HG03139 (cell line): ENCODE results near the gene DSEL.

Source experiments
- ATAC-seq: cut with Tn5 transposase; IDR thresholded peaks from one replicate; pipeline ENCODE4 v1.9.1; 2021; ENCODE audit not compliant: unreplicated experiment

DSEL gene

GRCh38 chr18:67516539-67517443 lies at the start of gene DSEL:
DSEL (minus strand) TSS chr18:67516720; CDS start chr18:67514608, 2,112 bp downstream.
- peak; percentile 99 for ATAC-seq

- ATAC-seq = no peak
These were observed 36.9 kb upstream of the DSEL start for GRCh38 chr18:67553437-67553836.

GRCh38 chr18:67550872-67551520 lies 34.5 kb upstream of the DSEL start:
- no peak for ATAC-seq

- ATAC-seq = no peak
These were observed 33.4 kb upstream of the DSEL start for GRCh38 chr18:67549946-67550345.

GRCh38 chr18:67545681-67546080 lies 29.2 kb upstream of the DSEL start:
- no peak for ATAC-seq

- no peak for ATAC-seq
These were observed 24.0 kb upstream of the DSEL start for GRCh38 chr18:67540559-67540958.

GRCh38 chr18:67531929-67532328 lies 15.4 kb upstream of the DSEL start:
- ATAC-seq = no peak

GRCh38 chr18:67525328-67526099 lies 9.0 kb upstream of the DSEL start:
- ATAC-seq = no peak

- ATAC-seq = no peak
These were observed 3.9 kb upstream of the DSEL start for GRCh38 chr18:67520351-67520921.

- no peak for ATAC-seq
These were observed 3.1 kb upstream of the DSEL start for GRCh38 chr18:67519592-67519991.

- no peak for ATAC-seq
These were observed 2.0 kb upstream of the DSEL start for GRCh38 chr18:67518566-67518965.

- no peak for ATAC-seq
These were observed 885 bp upstream of the DSEL start for GRCh38 chr18:67517444-67517765.

- ATAC-seq = peak; percentile 25
These were observed 480 bp downstream of the DSEL start for GRCh38 chr18:67515942-67516538.

GRCh38 chr18:67514901-67515540 lies 1.5 kb downstream of the DSEL start:
- ATAC-seq = no peak

GRCh38 chr18:67514465-67514864 lies 2.1 kb downstream of the DSEL start:
- ATAC-seq = no peak

GRCh38 chr18:67513280-67513679 lies 3.2 kb downstream of the DSEL start:
- ATAC-seq = no peak

GRCh38 chr18:67511840-67512239 lies 4.7 kb downstream of the DSEL start:
- no peak for ATAC-seq

- ATAC-seq = no peak
These were observed 5.7 kb downstream of the DSEL start for GRCh38 chr18:67510831-67511230.

- no peak for ATAC-seq
These were observed 6.7 kb downstream of the DSEL start for GRCh38 chr18:67509741-67510391.

GRCh38 chr18:67508146-67508545 lies 8.4 kb downstream of the DSEL start:
- no peak for ATAC-seq
